Endothelial cell of umbilical vein (primary cell): ENCODE measurements around the gene TACC3. TPM values are rescaled to one million over a fixed set of nuclear protein-coding genes. Genes with fewer than 3 reads are reported as not detected.

Experiments used
- BruUV-seq: library from RNA; stranded (reverse); fragments of 400-500 nt; replicated peaks from 2 replicates; lab custom pipeline; 2021; lab: Mats Ljungman, UMichigan
- CTCF ChIA-PET: fragments of 300-600, 350-600 bp; sonication (Branson Sonifier 250); formaldehyde crosslinking; loops from one replicate; lab custom pipeline; 2021; ENCODE audit warnings: antibody characterized with exemption, inconsistent platforms; lab: Charles Lee
- POLR2A ChIA-PET: fragments of 300-600, 350-600 bp; sonication (Branson Sonifier 250); formaldehyde crosslinking; loops from one replicate; lab custom pipeline; 2021; ENCODE audit warnings: antibody characterized with exemption, inconsistent platforms; lab: Charles Lee
- DNase-seq: peaks from one replicate; pipeline ENCODE4 v3.0.0-alpha.2; 2011; ENCODE audit warnings: low read depth, low spot score
- FAIRE-seq: peaks from 2 replicates; lab custom pipeline; 2011; peaks lifted over from hg19 to GRCh38; lab: Jason Lieb, UNC
- H2AFZ ChIP-seq: 2 replicates; pipeline ENCODE4 v1.6.0; 2012; ENCODE audit warnings: low read depth, low read length, control low read depth, inconsistent platforms
- H3K27ac ChIP-seq: 2 replicates; pipeline ENCODE4 v1.5.1; 2011; ENCODE audit warnings: low read depth, mild to moderate bottlenecking, control low read depth, low read length, moderate library complexity; ENCODE audit not compliant: insufficient read depth
- H3K27me3 ChIP-seq, 2 experiments: 2 replicates each; pipeline versions ENCODE4 v1.6.0 to v1.6.1; 2011; ENCODE audit warnings: low read length in 2 of 2, mixed read lengths in 1 of 2; ENCODE audit not compliant: control insufficient read depth in 2 of 2, insufficient read depth in 2 of 2
- H3K36me3 ChIP-seq, 2 experiments: 2 replicates in 1 of 2; 3 replicates in 1 of 2; pipeline ENCODE4 v1.5.1; 2011; ENCODE audit warnings: low read length in 2 of 2, mild to moderate bottlenecking in 1 of 2, moderate library complexity in 1 of 2; ENCODE audit not compliant: control insufficient read depth in 2 of 2, insufficient read depth in 2 of 2; ENCODE audit errors: extremely low read depth in 1 of 2
- H3K4me1 ChIP-seq: 3 replicates; pipeline ENCODE4 v1.5.1; 2011; ENCODE audit warnings: mild to moderate bottlenecking, low read length; ENCODE audit not compliant: control insufficient read depth, insufficient read depth; ENCODE audit errors: extremely low read depth
- H3K4me2 ChIP-seq: 2 replicates; pipeline ENCODE4 v1.6.1; 2011; ENCODE audit warnings: low read length, control low read depth, mixed read lengths; ENCODE audit not compliant: insufficient read depth
- H3K4me3 ChIP-seq, 3 experiments: fragments of 200-600 bp in 1 of 3; sonication (generic), shearing (Covaris generic) in 1 of 3; replicated peaks in 1 of 3; 2 replicates each; pipeline ENCODE4 v1.5.1; 2011 to 2016; ENCODE audit warnings: control low read depth in 3 of 3, low read length in 3 of 3, mild to moderate bottlenecking in 2 of 3, inconsistent platforms in 1 of 3, low read depth in 1 of 3, moderate library complexity in 1 of 3; ENCODE audit not compliant: insufficient read depth in 1 of 3
- H3K79me2 ChIP-seq: 2 replicates; pipeline ENCODE4 v1.6.0; 2012; ENCODE audit warnings: low read length, inconsistent platforms; ENCODE audit not compliant: control insufficient read depth, insufficient read depth
- H3K9ac ChIP-seq: replicated peaks from 2 replicates; pipeline ENCODE3; 2011; ENCODE audit warnings: low read length, control low read depth; ENCODE audit not compliant: insufficient read depth; ENCODE audit errors: extremely low read depth
- H3K9me1 ChIP-seq: replicated peaks from 3 replicates; pipeline ENCODE4 v1.6.0; 2011; ENCODE audit warnings: mild to moderate bottlenecking, low read length; ENCODE audit not compliant: control insufficient read depth, insufficient read depth; ENCODE audit errors: extremely low read depth
- H3K9me3 ChIP-seq: replicated peaks from 2 replicates; pipeline ENCODE4 v1.5.1; 2012; ENCODE audit warnings: low read length, inconsistent platforms; ENCODE audit not compliant: control insufficient read depth, insufficient read depth
- H4K20me1 ChIP-seq: replicated peaks from 2 replicates; pipeline ENCODE3; 2011; ENCODE audit warnings: mild to moderate bottlenecking, low read length; ENCODE audit not compliant: control insufficient read depth, insufficient read depth; ENCODE audit errors: extremely low read depth
- EZH2 ChIP-seq: IDR thresholded peaks from 2 replicates; pipeline ENCODE4 v1.6.1; 2012; ENCODE audit warnings: borderline replicate concordance, low read depth, mild to moderate bottlenecking, moderate library complexity, low read length, inconsistent platforms; ENCODE audit not compliant: severe bottlenecking
- FOS ChIP-seq: IDR thresholded peaks from 2 replicates; pipeline ENCODE4 v1.6.1; 2011; ENCODE audit warnings: mild to moderate bottlenecking, low read length, moderate library complexity, borderline replicate concordance; ENCODE audit not compliant: insufficient read depth
- GATA2 ChIP-seq: IDR thresholded peaks from 2 replicates; pipeline ENCODE4 v1.7.0; 2011; ENCODE audit warnings: low read depth, mild to moderate bottlenecking, moderate library complexity, mixed read lengths, low read length; ENCODE audit not compliant: insufficient read length, insufficient read depth
- JUN ChIP-seq: IDR thresholded peaks from 2 replicates; pipeline ENCODE4 v1.6.1; 2011; ENCODE audit warnings: borderline replicate concordance, low read depth; ENCODE audit not compliant: insufficient read length, insufficient read depth
- MYC ChIP-seq: IDR thresholded peaks from one replicate; pipeline ENCODE4 v1.6.1; 2011; ENCODE audit warnings: mild to moderate bottlenecking, low read depth, low read length
- POLR2A ChIP-seq: IDR thresholded peaks from 2 replicates; pipeline ENCODE4 v1.6.1; 2012; ENCODE audit warnings: low read depth, mild to moderate bottlenecking, control low read depth, low read length
- POLR2AphosphoS5 ChIP-seq: IDR thresholded peaks from 2 replicates; pipeline ENCODE4 v1.6.1; 2012; ENCODE audit warnings: low read depth, mild to moderate bottlenecking, control low read depth, low read length, moderate library complexity; ENCODE audit not compliant: insufficient read depth
- dilution Hi-C: fragments of 300-500 bp; cut with MboI; formaldehyde crosslinking; loops from one replicate; pipeline ENCODE4 v1.15.0; 2019; ENCODE audit warnings: low sequenced_read_pairs; ENCODE audit not compliant: extremely low pct_ligation_motif_present
- intact Hi-C: fragments of 100-400 bp; cut with micrococcal nuclease; formaldehyde crosslinking; loops from one replicate; pipeline ENCODE4 v1.10.0; 2022
- polyA plus RNA-seq, 4 experiments: library from polyadenylated mRNA; depleted of rRNA in 3 of 4; stranded (reverse) in 3 of 4; unstranded in 1 of 4; fragments of >200 nt; gene quantifications; 2 replicates each; pipeline versions ENCODE4 v1.2.1 to v1.2.3, GENCODE V29; 2011 to 2012; ENCODE audit warnings: missing spikeins in 1 of 4
- total RNA-seq: library from RNA; stranded (reverse); gene quantifications from 2 replicates; pipeline ENCODE4 v1.2.3, GENCODE V29; 2021
- TF ChIP-seq, protein P1 (sequence below): IDR thresholded peaks from 2 replicates; pipeline ENCODE4 v1.6.1; 2011; ENCODE audit not compliant: insufficient read depth, insufficient read length
- TF ChIP-seq, protein P2 (sequence below), 2 donors: IDR thresholded peaks; 1 replicate in 1 of 2; 2 replicates in 1 of 2; pipeline ENCODE4 v1.5.1; 2011; ENCODE audit warnings: low read length in 2 of 2, mild to moderate bottlenecking in 2 of 2, moderate library complexity in 2 of 2, control low read depth in 1 of 2, inconsistent platforms in 1 of 2, low read depth in 1 of 2; ENCODE audit not compliant: insufficient read depth in 1 of 2; ENCODE audit errors: extremely low read depth in 1 of 2

The TACC3 gene
- total and polyA plus RNA-seq, 2 donors (not counting 3 experiments of a cell fraction or from before 2014, with no cell fraction given) = 54.5 to 135 TPM

DNA sequence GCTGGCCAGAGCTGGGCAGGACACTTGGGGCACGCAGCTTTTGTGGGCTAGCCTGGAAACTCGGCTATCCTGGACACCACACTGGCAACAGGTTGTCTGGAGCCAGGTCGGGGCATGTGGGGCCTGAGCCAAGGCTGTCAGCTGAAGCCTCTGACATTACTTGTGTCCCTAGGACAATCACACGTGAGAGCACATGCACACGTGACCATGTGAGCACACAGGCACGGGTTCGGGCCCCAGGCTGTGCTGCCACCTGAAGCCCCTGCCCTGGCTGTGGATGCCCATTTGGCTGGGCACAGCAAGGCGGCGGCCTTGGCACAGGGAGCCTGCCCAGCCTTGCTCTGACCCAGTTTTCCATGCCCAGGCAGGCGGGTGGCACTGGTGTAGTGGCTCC, 63.1 kb downstream of the TACC3 start:
- Histone ChIP-seq H3K27ac (no peak overlapping the region), H3K27me3 (no peaks in the 10 kb centered on the region), H3K4me1 (no peaks in the 10 kb centered on the region), H3K4me2 (no peak overlapping the region), H3K36me3 (no peaks in the 10 kb centered on the region), H4K20me1 (no peaks in the 10 kb centered on the region), H3K4me3 (no peak overlapping the region), H3K9me1 (no peaks in the 10 kb centered on the region), H3K79me2 (no peaks in the 10 kb centered on the region), H3K9ac (no peak overlapping the region), H3K9me3 (no peaks in the 10 kb centered on the region), H2AFZ (no peak overlapping the region)
- BruUV-seq = no TSS peak
- TF ChIP-seq MYC (no peak), FOS (no peak), GATA2 (no peak), JUN (no peak), EZH2 (no peak), POLR2AphosphoS5 (no peak), POLR2A (no peak)
- TF ChIP-seq, protein P1, sequence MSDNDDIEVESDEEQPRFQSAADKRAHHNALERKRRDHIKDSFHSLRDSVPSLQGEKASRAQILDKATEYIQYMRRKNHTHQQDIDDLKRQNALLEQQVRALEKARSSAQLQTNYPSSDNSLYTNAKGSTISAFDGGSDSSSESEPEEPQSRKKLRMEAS = no peak
- TF ChIP-seq, protein P2, sequence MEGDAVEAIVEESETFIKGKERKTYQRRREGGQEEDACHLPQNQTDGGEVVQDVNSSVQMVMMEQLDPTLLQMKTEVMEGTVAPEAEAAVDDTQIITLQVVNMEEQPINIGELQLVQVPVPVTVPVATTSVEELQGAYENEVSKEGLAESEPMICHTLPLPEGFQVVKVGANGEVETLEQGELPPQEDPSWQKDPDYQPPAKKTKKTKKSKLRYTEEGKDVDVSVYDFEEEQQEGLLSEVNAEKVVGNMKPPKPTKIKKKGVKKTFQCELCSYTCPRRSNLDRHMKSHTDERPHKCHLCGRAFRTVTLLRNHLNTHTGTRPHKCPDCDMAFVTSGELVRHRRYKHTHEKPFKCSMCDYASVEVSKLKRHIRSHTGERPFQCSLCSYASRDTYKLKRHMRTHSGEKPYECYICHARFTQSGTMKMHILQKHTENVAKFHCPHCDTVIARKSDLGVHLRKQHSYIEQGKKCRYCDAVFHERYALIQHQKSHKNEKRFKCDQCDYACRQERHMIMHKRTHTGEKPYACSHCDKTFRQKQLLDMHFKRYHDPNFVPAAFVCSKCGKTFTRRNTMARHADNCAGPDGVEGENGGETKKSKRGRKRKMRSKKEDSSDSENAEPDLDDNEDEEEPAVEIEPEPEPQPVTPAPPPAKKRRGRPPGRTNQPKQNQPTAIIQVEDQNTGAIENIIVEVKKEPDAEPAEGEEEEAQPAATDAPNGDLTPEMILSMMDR (IDR thresholded peaks at IDR 0.05; ENCODE audit: extremely low read depth in 1 of 2, insufficient read depth in 1 of 2, low read depth in 1 of 2, low read length in 2 of 2) = no peak
- CTCF ChIA-PET = interaction anchor here (1.0 to 5.8 kb wide), 3 partner anchors 16 to 37 kb away, joined by 3 to 27 read pairs (median 3); no protein-coding TSS in a partner anchor
- dilution Hi-C loops (no loop called here), intact Hi-C loops (no loop called here)
- POLR2A ChIA-PET = no interaction called here
- no peak for DNase-seq
- no peak for FAIRE-seq
